HepG2 (cell line): ENCODE data around the gene S100A16. TPM values are rescaled to one million over a fixed set of nuclear protein-coding genes. Genes with fewer than 3 reads are reported as not detected.
A peak's percentile ranks its signal among the peaks of the same experiment; 100 is the strongest.

Experiments
- ARID5B ChIP-seq: IDR thresholded peaks from 2 replicates; pipeline ENCODE4 v1.4.0; 2020; ENCODE audit warnings: mild to moderate bottlenecking, missing genetic modification reagents
- ARNTL ChIP-seq: sonication (generic); formaldehyde crosslinking; IDR thresholded peaks from 2 replicates; pipeline ENCODE4 v1.4.0; 2020; ENCODE audit warnings: mild to moderate bottlenecking, missing genetic modification reagents
- BRD4 ChIP-seq: sonication (generic); formaldehyde crosslinking; IDR thresholded peaks from 2 replicates; pipeline ENCODE4 v1.4.0; 2020; ENCODE audit warnings: missing genetic modification reagents
- HDAC2 ChIP-seq: sonication (generic); formaldehyde crosslinking; IDR thresholded peaks from 2 replicates; pipeline ENCODE4 v1.4.0; 2020; ENCODE audit warnings: missing genetic modification reagents
- HNF4A ChIP-seq: sonication (generic); formaldehyde crosslinking; IDR thresholded peaks from 2 replicates; pipeline ENCODE4 v1.4.0; 2020; ENCODE audit warnings: missing genetic modification reagents
- KAT8 ChIP-seq: IDR thresholded peaks from 2 replicates; pipeline ENCODE4 v1.6.1; 2016; ENCODE audit warnings: missing genetic modification reagents, missing compliant biosample characterization
- LCORL ChIP-seq, 2 experiments: fragments of 450-650 bp in 1 of 2; sonication (generic) in 1 of 2; formaldehyde crosslinking in 1 of 2; IDR thresholded peaks; 2 replicates each; pipeline versions ENCODE4 v1.5.0 to v1.6.1; 2017 to 2020; ENCODE audit warnings: antibody characterized with exemption in 1 of 2, missing genetic modification reagents in 1 of 2
- NKX3-1 ChIP-seq: sonication (generic); formaldehyde crosslinking; IDR thresholded peaks from 2 replicates; pipeline ENCODE4 v1.5.0; 2020; ENCODE audit warnings: missing genetic modification reagents
- POLR2G ChIP-seq: fragments of 200-400 bp; formaldehyde crosslinking; IDR thresholded peaks from 2 replicates; pipeline ENCODE4 v1.6.1; 2018; ENCODE audit warnings: mild to moderate bottlenecking, low read depth, low read length, moderate library complexity
- RBM39 ChIP-seq: fragments of 200-400 bp; formaldehyde crosslinking; IDR thresholded peaks from one replicate; pipeline ENCODE4 v1.6.1; 2018; ENCODE audit warnings: antibody characterized with exemption, mild to moderate bottlenecking, low read depth, low read length; ENCODE audit not compliant: poor library complexity, severe bottlenecking
- THAP9 ChIP-seq: sonication (generic); formaldehyde crosslinking; IDR thresholded peaks from 2 replicates; pipeline ENCODE4; 2020; ENCODE audit warnings: missing genetic modification reagents, mild to moderate bottlenecking, borderline replicate concordance
- TOE1 ChIP-seq: sonication (generic); formaldehyde crosslinking; IDR thresholded peaks from 2 replicates; pipeline ENCODE4 v1.4.0; 2020; ENCODE audit warnings: mild to moderate bottlenecking, missing genetic modification reagents
- ZNF121 ChIP-seq: sonication (generic); formaldehyde crosslinking; IDR thresholded peaks from 2 replicates; pipeline ENCODE4 v1.5.0; 2020; ENCODE audit warnings: mild to moderate bottlenecking, missing genetic modification reagents
- ZNF329 ChIP-seq: sonication (generic); formaldehyde crosslinking; IDR thresholded peaks from 2 replicates; pipeline ENCODE4 v1.9.0; 2021; ENCODE audit warnings: low read depth, mild to moderate bottlenecking, missing genetic modification reagents
- ZSCAN20 ChIP-seq: sonication (generic); formaldehyde crosslinking; IDR thresholded peaks from 2 replicates; pipeline ENCODE4 v1.4.0; 2020; ENCODE audit warnings: missing genetic modification reagents, mild to moderate bottlenecking, borderline replicate concordance
- ZSCAN29 ChIP-seq: sonication (generic); formaldehyde crosslinking; conservative IDR thresholded peaks from 2 replicates; pipeline ENCODE4 v1.4.0; 2020; ENCODE audit warnings: mild to moderate bottlenecking, missing genetic modification reagents
- polyA plus RNA-seq, 8 experiments: library from polyadenylated mRNA; depleted of rRNA in 3 of 8; stranded (reverse) in 7 of 8; unstranded in 1 of 8; fragments of >200 nt; fragmentation: Illumina TruSeq in 4 of 8; extraction: Trizol in 4 of 8; gene quantifications; 2 replicates each; pipeline versions ENCODE4 v1.2.1 to v1.2.3, GENCODE V29; 2011 to 2016; ENCODE audit warnings: low read depth in 4 of 8, missing spikeins in 1 of 8, mixed read lengths in 1 of 8; ENCODE audit not compliant: insufficient read depth in 1 of 8
- total RNA-seq, 5 experiments: library from RNA; depleted of rRNA; stranded (reverse); fragments of >200 nt; fragmentation: Illumina TruSeq; extraction: Trizol; gene quantifications; 2 replicates each; pipeline ENCODE4 v1.2.3, GENCODE V29; 2016; ENCODE audit warnings: low read depth in 1 of 5
- TF ChIP-seq, protein P1 (sequence below), 2 experiments: sonication (generic) in 1 of 2; formaldehyde crosslinking in 1 of 2; IDR thresholded peaks; 2 replicates each; pipeline versions ENCODE4 v1.4.0 to v1.6.1; 2016 to 2020; ENCODE audit warnings: borderline replicate concordance in 1 of 2, low read depth in 1 of 2, mild to moderate bottlenecking in 1 of 2, missing genetic modification reagents in 1 of 2

Gene S100A16
- total and polyA plus RNA-seq, 2 of the 13 experiments (the other 11 are each of a cell fraction or from before 2014, with no cell fraction given): 46.0 to 195 TPM

GRCh38 chr1:153612755-153613331, at the start of gene S100A16 (continued):
- TF ChIP-seq RBM39 (peak; percentile 75), KAT8 (CRISPR knock-in tag) (peak; percentile 48; the same call in 1 of the 2 replicates), HDAC2 (CRISPR knock-in tag) (peak; percentile 36; the same call in 1 of the 2 replicates), ZNF329 (CRISPR knock-in tag) (0 out of 2 replicates have a peak, but pooled peaks have one; percentile 62), HNF4A (CRISPR knock-in tag) (0 out of 2 replicates have a peak, but pooled peaks have one; percentile 12), POLR2G (peak; percentile 79), NKX3-1 (0 out of 2 replicates have a peak, but pooled peaks have one; percentile 59), ARNTL (CRISPR knock-in tag) (0 out of 2 replicates have a peak, but pooled peaks have one; percentile 43), ZSCAN29 (CRISPR knock-in tag) (0 out of 2 replicates have a peak, but pooled peaks have one; percentile 35), LCORL (IDR thresholded peaks at IDR 0.05) (no peak), LCORL (CRISPR knock-in tag; IDR thresholded peaks at IDR 0.05) (peak; percentile 64; the same call in 1 of the 2 replicates), TOE1 (CRISPR knock-in tag) (no peak), ARID5B (peak; percentile 19; the same call in 1 of the 2 replicates), ZNF121 (CRISPR knock-in tag) (no peak), THAP9 (CRISPR knock-in tag) (peak; percentile 47; the same call in 1 of the 2 replicates), BRD4 (peak; percentile 52; the same call in 1 of the 2 replicates), ZSCAN20 (CRISPR knock-in tag) (no peak)
- TF ChIP-seq, protein P1, sequence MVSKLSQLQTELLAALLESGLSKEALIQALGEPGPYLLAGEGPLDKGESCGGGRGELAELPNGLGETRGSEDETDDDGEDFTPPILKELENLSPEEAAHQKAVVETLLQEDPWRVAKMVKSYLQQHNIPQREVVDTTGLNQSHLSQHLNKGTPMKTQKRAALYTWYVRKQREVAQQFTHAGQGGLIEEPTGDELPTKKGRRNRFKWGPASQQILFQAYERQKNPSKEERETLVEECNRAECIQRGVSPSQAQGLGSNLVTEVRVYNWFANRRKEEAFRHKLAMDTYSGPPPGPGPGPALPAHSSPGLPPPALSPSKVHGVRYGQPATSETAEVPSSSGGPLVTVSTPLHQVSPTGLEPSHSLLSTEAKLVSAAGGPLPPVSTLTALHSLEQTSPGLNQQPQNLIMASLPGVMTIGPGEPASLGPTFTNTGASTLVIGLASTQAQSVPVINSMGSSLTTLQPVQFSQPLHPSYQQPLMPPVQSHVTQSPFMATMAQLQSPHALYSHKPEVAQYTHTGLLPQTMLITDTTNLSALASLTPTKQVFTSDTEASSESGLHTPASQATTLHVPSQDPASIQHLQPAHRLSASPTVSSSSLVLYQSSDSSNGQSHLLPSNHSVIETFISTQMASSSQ (IDR thresholded peaks at IDR 0.05; ENCODE audit: low read depth): peak; percentile 94
- TF ChIP-seq, protein P1 (CRISPR knock-in tag; IDR thresholded peaks at IDR 0.05; ENCODE audit: borderline replicate concordance): peak; percentile 96
